Measurements from ENCODE around the gene REG4. TPM values are rescaled to one million over a fixed set of nuclear protein-coding genes. Genes with fewer than 3 reads are reported as not detected.

Gene REG4
- 0.89 TPM in 1 of 2 replicates, not detected in the other for total RNA-seq

GRCh38 chr1:119811387-119811786 is at the start of gene REG4:
REG4 (minus strand) TSS chr1:119811460; CDS start chr1:119808769, 2,691 bp downstream.

DNA sequence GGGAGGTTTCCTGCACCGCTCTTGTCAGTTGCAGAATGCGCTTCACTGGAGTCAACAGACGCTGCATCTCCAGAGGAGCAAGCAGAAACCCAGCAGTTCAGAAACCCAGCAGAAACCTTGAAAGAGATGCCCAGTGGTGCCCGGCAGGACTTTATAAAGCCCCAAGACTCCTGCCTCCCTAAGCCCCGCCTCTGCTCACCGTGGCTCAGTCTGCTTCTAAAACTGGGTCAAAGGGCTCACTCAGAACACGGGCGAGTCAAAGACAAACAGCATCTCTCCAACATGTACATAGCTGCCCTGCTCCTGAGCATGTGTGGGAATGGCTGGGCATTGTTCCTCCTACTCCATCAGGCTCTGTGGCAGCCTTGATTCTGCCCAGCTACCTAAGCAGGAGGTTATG is 42.5 kb downstream of the REG4 start, which contains the start of gene HMGCS2:
HMGCS2 (minus strand) TSS at position 128 of the 400 bp plus-strand sequence; CDS start at position 67, 61 bp downstream.

Other genes starting within 250 kb of the REG4 start
- gene ZNF697, start 163.2 kb downstream of the REG4 start, total RNA-seq: 7.8 and 11.2 TPM in 2 replicates
- 266 and 298 TPM in 2 replicates for gene PHGDH, start 99.5 kb downstream of the REG4 start, total RNA-seq
- gene HMGCS2, start 42.6 kb downstream of the REG4 start, total RNA-seq: not detected in 2 replicates
- gene ADAM30, start 85.1 kb upstream of the REG4 start, total RNA-seq: not detected in 2 replicates